ENCODE results near the gene SLC25A39. TPM values are rescaled to one million over a fixed set of nuclear protein-coding genes. Genes with fewer than 3 reads are reported as not detected.
A peak's percentile ranks its signal among the peaks of the same experiment; 100 is the strongest.

Gene SLC25A39
- total RNA-seq, 2 donors from 2014 or later, result 47.0 to 56.9 TPM

- intact Hi-C loops (cut with DNase I), result no loop called here
- DNase-seq (ENCODE audit: low spot score), result no peak
Measured at GRCh38 chr17:44320066-44320465, 4.6 kb downstream of the SLC25A39 start.

- intact Hi-C loops (cut with DNase I), result no loop called here
- DNase-seq (ENCODE audit: low spot score), result no peak
Measured at GRCh38 chr17:44318077-44318892, 6.3 kb downstream of the SLC25A39 start.

- no peak for DNase-seq (ENCODE audit: low spot score)
- intact Hi-C loops (cut with DNase I), result no loop called here
Measured at GRCh38 chr17:44317545-44317944, 7.1 kb downstream of the SLC25A39 start.

- DNase-seq (ENCODE audit: low spot score), result no peak
- intact Hi-C loops (cut with DNase I), result no loop called here
Measured at GRCh38 chr17:44315760-44316731, 8.6 kb downstream of the SLC25A39 start.

GRCh38 chr17:44314869-44315661 is 9.6 kb downstream of the SLC25A39 start:
- intact Hi-C loops (cut with DNase I), result no loop called here

GRCh38 chr17:44314524-44314868 is 10.1 kb downstream of the SLC25A39 start:
- intact Hi-C loops (cut with DNase I), result no loop called here

More at GRCh38 chr17:44314869-44315661, 9.6 kb downstream of the SLC25A39 start:
- DNase-seq (ENCODE audit: low spot score), result no peak

GRCh38 chr17:44314031-44314430 is 10.6 kb downstream of the SLC25A39 start:
- intact Hi-C loops (cut with DNase I), result no loop called here
- no peak for DNase-seq (ENCODE audit: low spot score)

More at GRCh38 chr17:44314524-44314868, 10.1 kb downstream of the SLC25A39 start:
- DNase-seq (ENCODE audit: low spot score), result no peak

- intact Hi-C loops (cut with DNase I), result no loop called here
- no peak for DNase-seq (ENCODE audit: low spot score)
Measured at GRCh38 chr17:44312396-44313104, 12.1 kb downstream of the SLC25A39 start.

GRCh38 chr17:44311562-44312181 is 13.0 kb downstream of the SLC25A39 start:
- DNase-seq (ENCODE audit: low spot score), result no peak
- intact Hi-C loops (cut with DNase I), result no loop called here

GRCh38 chr17:44310609-44311376 is 13.8 kb downstream of the SLC25A39 start:
- intact Hi-C loops (cut with DNase I), result no loop called here
- DNase-seq (ENCODE audit: low spot score), result no peak

GRCh38 chr17:44310188-44310587 is 14.4 kb downstream of the SLC25A39 start:
- DNase-seq (ENCODE audit: low spot score), result no peak
- intact Hi-C loops (cut with DNase I), result no loop called here

- DNase-seq (ENCODE audit: low spot score), result no peak
- intact Hi-C loops (cut with DNase I), result loop anchor here in 1 of 2 donors (10.0 kb wide), 1 partner anchor 1665 kb away; no protein-coding TSS in a partner anchor
Measured at GRCh38 chr17:44309472-44309871, 15.2 kb downstream of the SLC25A39 start.

GRCh38 chr17:44308865-44309264 is 15.8 kb downstream of the SLC25A39 start:
- intact Hi-C loops (cut with DNase I), result loop anchor here in 1 of 2 donors (10.0 kb wide), 1 partner anchor 1666 kb away; no protein-coding TSS in a partner anchor
- DNase-seq (ENCODE audit: low spot score), result no peak

GRCh38 chr17:44308320-44308818 is 16.3 kb downstream of the SLC25A39 start, which contains the start of gene RUNDC3A:
Gene RUNDC3A (plus strand): TSS chr17:44308601. CDS start chr17:44308833, 232 bp downstream.
- intact Hi-C loops (cut with DNase I), result loop anchor here in 1 of 2 donors (10.0 kb wide), 1 partner anchor 1666 kb away; no protein-coding TSS in a partner anchor
- peak; percentile 96 for DNase-seq (ENCODE audit: low spot score)

GRCh38 chr17:44307387-44308186 is 17.0 kb downstream of the SLC25A39 start:
- no peak for DNase-seq (ENCODE audit: low spot score)
- intact Hi-C loops (cut with DNase I), result loop anchor here in 1 of 2 donors (10.0 kb wide), 1 partner anchor 1667 kb away; no protein-coding TSS in a partner anchor

- intact Hi-C loops (cut with DNase I), result loop anchor here in 1 of 2 donors (10.0 kb wide), 1 partner anchor 1670 kb away; no protein-coding TSS in a partner anchor
Measured at GRCh38 chr17:44304651-44305050, 20.0 kb downstream of the SLC25A39 start.

More at GRCh38 chr17:44304651-44305050, 20.0 kb downstream of the SLC25A39 start:
- DNase-seq (ENCODE audit: low spot score), result no peak
